Measurements from ENCODE around the gene TGM5. TPM values are rescaled to one million over a fixed set of nuclear protein-coding genes. Genes with fewer than 3 reads are reported as not detected.
"Not testable (repeated sequence)": the region's sequence is repeated elsewhere in the genome, so short reads cannot be mapped to it uniquely, and the experiment has no call there.

TGM5 gene
- total RNA-seq, 2 experiments from 2014 or later = not detected

- H3K4me3 Mint-ChIP-seq = no peak overlapping the region
- intact Hi-C loops (cut with micrococcal nuclease) = no loop called here
- CTCF ChIA-PET = interaction anchor here (0.6 to 1.5 kb wide), 2 partner anchors 14 to 116 kb away, joined by 5 to 6 read pairs; no protein-coding TSS in a partner anchor
- peaks cover 9% of the 10 kb centered on the region for H3K27me3 Mint-ChIP-seq (ENCODE audit: low read depth)
- H3K36me3 Mint-ChIP-seq (ENCODE audit: low read depth) = no peaks in the 10 kb centered on the region
- DNase-seq = no peak
- H3K9me3 Mint-ChIP-seq = no peaks in the 10 kb centered on the region
- no peak overlapping the region for H3K27ac Mint-ChIP-seq
- H3K4me1 Mint-ChIP-seq (ENCODE audit: low read depth) = no peaks in the 10 kb centered on the region
Observed at GRCh38 chr15:43239732-43240491, 26.8 kb downstream of the TGM5 start.

GRCh38 chr15:43238671-43239131 lies 28.0 kb downstream of the TGM5 start:
- Mint-ChIP-seq H3K27ac (no peak overlapping the region), H3K9me3 (no peaks in the 10 kb centered on the region), H3K4me3 (no peak overlapping the region), H3K36me3 (ENCODE audit: low read depth) (no peaks in the 10 kb centered on the region), H3K27me3 (ENCODE audit: low read depth) (peaks cover 12% of the 10 kb centered on the region), H3K4me1 (ENCODE audit: low read depth) (no peaks in the 10 kb centered on the region)
- intact Hi-C loops (cut with micrococcal nuclease) = no loop called here
- DNase-seq = no peak
- CTCF ChIA-PET = no interaction called here

DNA sequence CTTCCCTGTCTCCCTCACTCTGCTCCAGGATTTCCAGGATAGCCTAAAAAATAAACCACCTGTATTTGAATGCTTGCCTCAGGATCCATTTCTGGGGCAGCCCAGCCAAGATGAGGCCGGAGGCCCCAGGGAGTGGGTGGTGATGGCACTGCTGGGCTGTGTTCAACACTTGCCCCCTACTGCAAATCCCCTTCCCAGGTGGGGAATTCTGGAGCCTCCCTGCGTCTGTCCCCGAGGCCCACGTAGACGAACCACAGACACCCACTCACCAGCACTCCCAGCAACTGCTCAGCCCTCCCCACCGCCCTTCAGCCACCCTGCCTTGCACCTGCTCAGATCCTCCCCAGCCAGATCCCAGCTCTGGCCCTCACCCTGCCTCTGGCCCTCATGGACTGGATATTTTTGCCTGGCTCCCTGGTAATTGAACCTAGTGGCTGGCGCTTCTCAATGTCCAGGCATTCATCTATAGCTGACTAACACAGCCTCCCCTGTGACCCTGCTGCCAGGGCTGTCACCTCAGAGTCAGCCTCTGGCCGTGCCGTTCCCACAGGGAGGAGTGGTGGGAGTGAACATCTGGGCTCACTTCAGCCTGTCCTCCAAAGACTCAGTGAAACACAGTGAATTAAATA lies 28.8 kb downstream of the TGM5 start:
- H3K9me3 Mint-ChIP-seq = no peaks in the 10 kb centered on the region
- H3K27me3 Mint-ChIP-seq (ENCODE audit: low read depth) = peaks cover 12% of the 10 kb centered on the region
- H3K4me3 Mint-ChIP-seq = no peak overlapping the region
- H3K36me3 Mint-ChIP-seq (ENCODE audit: low read depth) = no peaks in the 10 kb centered on the region
- no peaks in the 10 kb centered on the region for H3K4me1 Mint-ChIP-seq (ENCODE audit: low read depth)
- no peak overlapping the region for H3K27ac Mint-ChIP-seq
- intact Hi-C loops (cut with micrococcal nuclease) = no loop called here
- no peak for DNase-seq
- CTCF ChIA-PET = no interaction called here

DNA sequence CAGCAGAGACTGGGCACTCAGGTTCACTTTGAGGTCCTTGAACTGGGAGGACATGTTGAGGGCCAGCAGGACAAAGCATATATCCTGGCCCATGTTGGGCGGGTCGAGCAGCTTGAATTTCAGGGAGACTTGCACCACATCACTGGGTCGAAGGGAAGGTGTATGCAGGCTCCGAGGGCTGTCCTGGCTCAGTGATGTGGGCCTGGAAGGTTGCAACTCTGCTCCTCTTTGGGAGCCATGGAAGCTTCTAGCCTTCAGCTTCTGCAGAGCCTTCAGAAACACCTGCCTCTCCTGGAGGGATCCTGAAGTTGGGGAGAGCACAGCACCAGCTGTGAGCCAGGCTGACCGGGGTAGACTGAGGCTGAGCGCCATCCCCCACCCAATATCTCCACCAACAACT lies 31.2 kb downstream of the TGM5 start:
- H3K4me1 Mint-ChIP-seq (ENCODE audit: low read depth) = no peaks in the 10 kb centered on the region
- no peaks in the 10 kb centered on the region for H3K36me3 Mint-ChIP-seq (ENCODE audit: low read depth)
- H3K9me3 Mint-ChIP-seq = no peaks in the 10 kb centered on the region
- no peak overlapping the region for H3K4me3 Mint-ChIP-seq
- no peak for DNase-seq
- intact Hi-C loops (cut with micrococcal nuclease) = no loop called here
- CTCF ChIA-PET = interaction anchor here (1.2 to 1.5 kb wide), 2 partner anchors 10 to 50 kb away, joined by 5 read pairs; no protein-coding TSS in a partner anchor
- H3K27ac Mint-ChIP-seq = no peak overlapping the region
- H3K27me3 Mint-ChIP-seq (ENCODE audit: low read depth) = peaks cover 12% of the 10 kb centered on the region

DNA sequence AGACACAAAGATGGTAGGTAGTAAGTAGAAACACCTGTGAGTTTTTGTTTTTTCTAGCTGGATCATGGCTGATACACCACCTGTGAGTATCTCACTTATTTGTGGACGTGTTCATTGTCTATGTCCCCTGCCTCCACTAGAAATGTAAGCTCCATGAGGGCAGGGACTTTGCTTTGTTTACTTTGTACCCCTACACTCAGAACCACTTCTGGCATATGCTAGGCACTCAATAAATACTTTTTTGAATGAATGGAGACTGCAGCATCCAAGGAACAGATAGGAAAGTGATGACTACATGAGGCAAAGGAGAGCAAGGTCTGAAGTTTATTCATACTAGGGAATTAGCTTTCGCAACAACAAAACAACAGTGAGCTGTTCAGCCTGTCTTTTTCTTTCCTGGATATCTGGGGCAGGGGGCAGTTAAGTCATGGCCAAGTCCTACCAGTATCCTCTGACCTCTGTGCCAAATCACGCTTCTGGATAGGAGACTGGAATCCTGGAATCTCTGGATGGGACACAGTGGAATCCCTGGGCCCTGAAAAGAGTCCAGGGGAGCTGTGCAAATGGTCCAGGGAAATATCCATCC lies 34.3 kb downstream of the TGM5 start:
- Mint-ChIP-seq H3K27ac (no peak overlapping the region), H3K27me3 (ENCODE audit: low read depth) (peaks cover 4% of the 10 kb centered on the region), H3K36me3 (ENCODE audit: low read depth) (no peaks in the 10 kb centered on the region), H3K9me3 (no peaks in the 10 kb centered on the region), H3K4me1 (ENCODE audit: low read depth) (no peaks in the 10 kb centered on the region), H3K4me3 (no peak overlapping the region)
- no peak for DNase-seq
- CTCF ChIA-PET = interaction anchor here (2.0 kb wide), 1 partner anchor 53 kb away, joined by 8 read pairs; no protein-coding TSS in a partner anchor
- intact Hi-C loops (cut with micrococcal nuclease) = no loop called here

GRCh38 chr15:43230640-43231115 lies 36.0 kb downstream of the TGM5 start:
- Mint-ChIP-seq H3K27ac (no peak overlapping the region), H3K36me3 (ENCODE audit: low read depth) (no peaks in the 10 kb centered on the region), H3K4me1 (ENCODE audit: low read depth) (peaks cover 5% of the 10 kb centered on the region), H3K9me3 (no peaks in the 10 kb centered on the region), H3K27me3 (ENCODE audit: low read depth) (peaks cover 4% of the 10 kb centered on the region), H3K4me3 (no peak overlapping the region)
- CTCF ChIA-PET = interaction anchor here (0.6 to 3.6 kb wide), 3 partner anchors 16 to 54 kb away, joined by 4 to 27 read pairs (median 5); no protein-coding TSS in a partner anchor
- intact Hi-C loops (cut with micrococcal nuclease) = no loop called here
- DNase-seq = no peak

- intact Hi-C loops (cut with micrococcal nuclease) = no loop called here
- no peak overlapping the region for H3K4me3 Mint-ChIP-seq
Observed at GRCh38 chr15:43229977-43230376, 36.8 kb downstream of the TGM5 start.

GRCh38 chr15:43226436-43227305 lies 40.1 kb downstream of the TGM5 start:
- H3K36me3 Mint-ChIP-seq (ENCODE audit: low read depth) = no peaks in the 10 kb centered on the region
- no peak for DNase-seq
- CTCF ChIA-PET = interaction anchor here (0.6 to 3.0 kb wide), 18 partner anchors 8 to 1031 kb away, joined by 3 to 167 read pairs (median 7); no protein-coding TSS in a partner anchor
- peaks cover 3% of the 10 kb centered on the region for H3K27me3 Mint-ChIP-seq (ENCODE audit: low read depth)
- H3K4me3 Mint-ChIP-seq = no peak overlapping the region
- no peaks in the 10 kb centered on the region for H3K9me3 Mint-ChIP-seq
- intact Hi-C loops (cut with micrococcal nuclease) = no loop called here
- no peak overlapping the region for H3K27ac Mint-ChIP-seq
- peaks cover 5% of the 10 kb centered on the region for H3K4me1 Mint-ChIP-seq (ENCODE audit: low read depth)

More at GRCh38 chr15:43229977-43230376, 36.8 kb downstream of the TGM5 start:
- peaks cover 7% of the 10 kb centered on the region for H3K27me3 Mint-ChIP-seq (ENCODE audit: low read depth)
- CTCF ChIA-PET = interaction anchor here (0.6 to 3.6 kb wide), 5 partner anchors 11 to 55 kb away, joined by 3 to 27 read pairs (median 4); no protein-coding TSS in a partner anchor
- DNase-seq = no peak
- no peaks in the 10 kb centered on the region for H3K36me3 Mint-ChIP-seq (ENCODE audit: low read depth)
- peaks cover 5% of the 10 kb centered on the region for H3K4me1 Mint-ChIP-seq (ENCODE audit: low read depth)
- no peak overlapping the region for H3K27ac Mint-ChIP-seq
- no peaks in the 10 kb centered on the region for H3K9me3 Mint-ChIP-seq

GRCh38 chr15:43225950-43226255 lies 40.8 kb downstream of the TGM5 start:
- H3K27ac Mint-ChIP-seq; H3K4me1 Mint-ChIP-seq (ENCODE audit: low read depth); H3K9me3 Mint-ChIP-seq; H3K27me3 Mint-ChIP-seq (ENCODE audit: low read depth); H3K36me3 Mint-ChIP-seq (ENCODE audit: low read depth); DNase-seq; H3K4me3 Mint-ChIP-seq: not testable (repeated sequence)
- intact Hi-C loops (cut with micrococcal nuclease) = loop anchor here (1.0 kb wide), 2 partner anchors 42 to 59 kb away; no protein-coding TSS in a partner anchor
- CTCF ChIA-PET = interaction anchor here (0.6 to 3.0 kb wide), 40 partner anchors 8 to 444 kb away, joined by 3 to 167 read pairs (median 5); partner anchors contain the start of gene TGM5

- H3K4me1 Mint-ChIP-seq (ENCODE audit: low read depth) = peaks cover 5% of the 10 kb centered on the region
- CTCF ChIA-PET = interaction anchor here (0.6 to 3.0 kb wide), 48 partner anchors 8 to 444 kb away, joined by 3 to 167 read pairs (median 4); partner anchors contain the start of genes CCNDBP1, TGM5, TUBGCP4 and ZSCAN29
- H3K27me3 Mint-ChIP-seq (ENCODE audit: low read depth) = peaks cover 3% of the 10 kb centered on the region
- no peak overlapping the region for H3K27ac Mint-ChIP-seq
- DNase-seq = peak; percentile 63
- no peaks in the 10 kb centered on the region for H3K9me3 Mint-ChIP-seq
- H3K36me3 Mint-ChIP-seq (ENCODE audit: low read depth) = no peaks in the 10 kb centered on the region
- intact Hi-C loops (cut with micrococcal nuclease) = loop anchor here (1.0 kb wide), 2 partner anchors 43 to 60 kb away; no protein-coding TSS in a partner anchor
- H3K4me3 Mint-ChIP-seq = no peak overlapping the region
Observed at GRCh38 chr15:43225201-43225949, 41.4 kb downstream of the TGM5 start.

- H3K4me3 Mint-ChIP-seq = no peak overlapping the region
- H3K9me3 Mint-ChIP-seq = peaks cover 3% of the 10 kb centered on the region
- H3K27me3 Mint-ChIP-seq (ENCODE audit: low read depth) = peaks cover 7% of the 10 kb centered on the region
- intact Hi-C loops (cut with micrococcal nuclease) = no loop called here
- peaks cover 5% of the 10 kb centered on the region for H3K4me1 Mint-ChIP-seq (ENCODE audit: low read depth)
- H3K27ac Mint-ChIP-seq = no peak overlapping the region
- no peaks in the 10 kb centered on the region for H3K36me3 Mint-ChIP-seq (ENCODE audit: low read depth)
- DNase-seq = no peak
- CTCF ChIA-PET = interaction anchor here (0.7 kb wide), 1 partner anchor 601 kb away, joined by 4 read pairs; no protein-coding TSS in a partner anchor
Observed at GRCh38 chr15:43221422-43221821, 45.3 kb downstream of the TGM5 start.
